Measurements from ENCODE around the gene CAPN5.

- TF ChIP-seq JUN (IDR thresholded peaks at IDR 0.05; ENCODE audit: low read depth, low read length) = no peak
- no peak for TF ChIP-seq RNF2 (IDR thresholded peaks at IDR 0.05; ENCODE audit: borderline replicate concordance, low read depth, low read length, missing control alignments, poor library complexity, severe bottlenecking)
- no peak for TF ChIP-seq CTCF (IDR thresholded peaks at IDR 0.05; ENCODE audit: control extremely low read depth in 1 of 3, insufficient read depth in 1 of 3, low read depth in 1 of 3, low read length in 3 of 3)
- TF ChIP-seq MAFK (IDR thresholded peaks at IDR 0.05; ENCODE audit: low read depth, low read length) = no peak
- no peak for TF ChIP-seq POLR2AphosphoS5 (IDR thresholded peaks at IDR 0.05; ENCODE audit: low read depth, low read length)
- no peak for TF ChIP-seq POLR2A (IDR thresholded peaks at IDR 0.05; ENCODE audit: control extremely low read depth in 1 of 2, low read depth in 2 of 2, low read length in 2 of 2)
- TF ChIP-seq EP300 (IDR thresholded peaks at IDR 0.05; ENCODE audit: borderline replicate concordance in 1 of 2, low read depth in 2 of 2, low read length in 2 of 2) = no peak
Measured at GRCh38 chr11:77065878-77066228, 918 bp upstream of the CAPN5 start.
